Trophoblast cell (in vitro differentiated cells and primary cell): ENCODE data around the gene ATP6V0E2.
"Not testable (repeated sequence)": the region's sequence is repeated elsewhere in the genome, so short reads cannot be mapped to it uniquely, and the experiment has no call there.

Experiments used
- DNase-seq, 2 donors: peaks; one replicate each; pipeline ENCODE4 v3.0.0-alpha.2; 2016
- H2AFZ ChIP-seq: 2 replicates; pipeline ENCODE4 v1.6.1; 2013; ENCODE audit warnings: low read length, moderate library complexity, mild to moderate bottlenecking; ENCODE audit not compliant: insufficient read depth, poor library complexity
- H2AK5ac ChIP-seq: 2 replicates; pipeline ENCODE4 v1.6.1; 2013; ENCODE audit warnings: mild to moderate bottlenecking, low read length
- H2BK120ac ChIP-seq: 2 replicates; pipeline ENCODE4 v1.6.1; 2013; ENCODE audit warnings: low read length, mild to moderate bottlenecking, moderate library complexity; ENCODE audit not compliant: insufficient read depth, poor library complexity
- H2BK12ac ChIP-seq: 2 replicates; pipeline ENCODE4 v1.6.1; 2013; ENCODE audit warnings: mild to moderate bottlenecking, low read length, moderate library complexity
- H2BK5ac ChIP-seq: 2 replicates; pipeline ENCODE4 v1.6.1; 2013; ENCODE audit warnings: low read length, low read depth, moderate library complexity, mild to moderate bottlenecking; ENCODE audit not compliant: poor library complexity
- H3K14ac ChIP-seq: 2 replicates; pipeline ENCODE4 v1.6.1; 2013; ENCODE audit warnings: mild to moderate bottlenecking, low read length
- H3K18ac ChIP-seq: 2 replicates; pipeline ENCODE4 v1.6.1; 2013; ENCODE audit warnings: mild to moderate bottlenecking, low read length
- H3K23ac ChIP-seq: 2 replicates; pipeline ENCODE4 v1.6.1; 2013; ENCODE audit warnings: low read length
- H3K27ac ChIP-seq: 2 replicates; pipeline ENCODE4 v1.5.1; 2013; ENCODE audit warnings: low read depth, mild to moderate bottlenecking, inconsistent platforms, low read length, moderate library complexity
- H3K27me3 ChIP-seq: 2 replicates; pipeline ENCODE4 v1.6.1; 2013; ENCODE audit warnings: inconsistent platforms, mild to moderate bottlenecking, low read length, moderate library complexity; ENCODE audit not compliant: insufficient read depth
- H3K36me3 ChIP-seq, 2 experiments: 1 replicate in 1 of 2; 2 replicates in 1 of 2; pipeline ENCODE4 v1.6.1; 2013; ENCODE audit warnings: low read length in 2 of 2, mild to moderate bottlenecking in 2 of 2, moderate library complexity in 1 of 2; ENCODE audit not compliant: insufficient read depth in 2 of 2, control insufficient read depth in 1 of 2
- H3K4ac ChIP-seq: 2 replicates; pipeline ENCODE4 v1.6.1; 2013; ENCODE audit warnings: low read depth, mild to moderate bottlenecking, low read length, moderate library complexity
- H3K4me1 ChIP-seq, 2 experiments: 1 replicate in 1 of 2; 2 replicates in 1 of 2; pipeline ENCODE4 v1.6.1; 2013; ENCODE audit warnings: low read length in 2 of 2, mild to moderate bottlenecking in 2 of 2, moderate library complexity in 1 of 2; ENCODE audit not compliant: insufficient read depth in 2 of 2, control insufficient read depth in 1 of 2
- H3K4me2 ChIP-seq: 2 replicates; pipeline ENCODE4 v1.6.1; 2013; ENCODE audit warnings: inconsistent platforms, mild to moderate bottlenecking, low read length, moderate library complexity
- H3K4me3 ChIP-seq: 2 replicates; pipeline ENCODE4 v1.5.1; 2013; ENCODE audit warnings: mild to moderate bottlenecking, low read depth, low read length, inconsistent platforms
- H3K79me1 ChIP-seq: one replicate; pipeline ENCODE4 v1.6.1; 2013; ENCODE audit warnings: low read length
- H3K79me2 ChIP-seq: 2 replicates; pipeline ENCODE4 v1.6.1; 2013; ENCODE audit warnings: low read length, mild to moderate bottlenecking; ENCODE audit not compliant: control insufficient read depth, insufficient read depth, poor library complexity
- H3K9ac ChIP-seq: 2 replicates; pipeline ENCODE4 v1.6.1; 2013; ENCODE audit warnings: mild to moderate bottlenecking, low read length
- H3K9me3 ChIP-seq: 2 replicates; pipeline ENCODE4 v1.6.1; 2013; ENCODE audit warnings: low read depth, mild to moderate bottlenecking, control low read depth, inconsistent platforms, low read length; ENCODE audit not compliant: insufficient read depth
- H4K12ac ChIP-seq: 2 replicates; pipeline ENCODE4 v1.6.1; 2013; ENCODE audit warnings: low read depth, mild to moderate bottlenecking, low read length, moderate library complexity
- H4K8ac ChIP-seq: 2 replicates; pipeline ENCODE4 v1.6.1; 2013; ENCODE audit warnings: low read depth, mild to moderate bottlenecking, low read length, moderate library complexity
- H4K91ac ChIP-seq: one replicate; pipeline ENCODE4 v1.6.1; 2013; ENCODE audit warnings: low read depth, mild to moderate bottlenecking, low read length, moderate library complexity
- WGBS: extraction: QIAGEN DNeasy Blood & Tissue Kit; methylation state at CpG from one replicate; pipeline ENCODE4 v1.1.7; 2013; ENCODE audit warnings: missing lambda C conversion rate; ENCODE audit not compliant: insufficient read length, insufficient coverage; ENCODE audit errors: extremely low coverage; 5-methylcytosine and 5-hydroxymethylcytosine counted together

ATP6V0E2 gene

DNA sequence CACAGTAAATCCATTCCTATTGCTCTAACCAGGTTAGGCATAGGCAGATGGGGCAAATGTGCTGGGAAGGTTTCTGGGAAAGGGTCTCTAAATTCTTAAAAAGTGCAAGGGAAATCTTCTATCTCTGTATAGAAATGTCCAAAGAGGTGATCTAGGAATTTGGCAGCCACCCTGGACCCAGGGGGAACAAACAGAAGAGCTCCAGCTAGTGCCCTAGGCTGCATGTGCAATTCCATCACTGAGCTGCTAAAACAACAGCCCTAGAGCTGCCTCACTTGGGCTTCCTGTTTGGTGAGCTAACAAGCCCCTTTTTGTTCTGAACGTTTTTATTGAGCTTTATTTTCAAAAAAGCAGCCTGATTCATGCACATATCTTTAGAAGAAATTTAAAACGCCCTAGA is 16.9 kb downstream of the ATP6V0E2 start:
- not testable (repeated sequence) for H3K79me2 ChIP-seq, H3K9ac ChIP-seq, H4K91ac ChIP-seq, H3K18ac ChIP-seq, H3K4me3 ChIP-seq, H3K27ac ChIP-seq, H3K23ac ChIP-seq, DNase-seq, H2BK120ac ChIP-seq, H4K8ac ChIP-seq, H3K14ac ChIP-seq, H2BK5ac ChIP-seq, H3K36me3 ChIP-seq, H3K4ac ChIP-seq, H3K27me3 ChIP-seq, H3K4me1 ChIP-seq, H2BK12ac ChIP-seq, H3K4me2 ChIP-seq, H3K79me1 ChIP-seq, H2AK5ac ChIP-seq, H2AFZ ChIP-seq, H4K12ac ChIP-seq, H3K9me3 ChIP-seq
- no CpG with 5 or more reads among the region's 2 CpGs for WGBS

DNA sequence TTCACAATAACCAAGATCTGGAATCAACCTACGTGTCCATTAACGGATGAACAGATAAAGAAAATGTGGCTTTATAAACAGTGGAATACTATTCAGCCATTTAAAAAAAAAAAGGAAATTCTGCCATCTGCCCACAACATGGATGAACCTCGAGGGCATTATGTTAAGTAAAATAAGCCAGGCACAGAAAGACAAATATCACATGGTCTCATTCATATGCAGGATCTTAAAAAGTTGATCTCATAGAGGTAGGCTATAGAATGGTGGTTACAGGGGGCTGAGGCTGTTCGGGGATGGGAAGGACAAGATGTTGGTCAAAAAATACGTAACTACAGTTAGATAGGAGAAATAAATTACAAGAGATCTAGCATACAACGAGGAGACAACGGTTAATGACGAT is 21.2 kb downstream of the ATP6V0E2 start:
- H3K14ac ChIP-seq, H3K9me3 ChIP-seq, H4K8ac ChIP-seq, H3K4me2 ChIP-seq, H2BK12ac ChIP-seq, H2BK120ac ChIP-seq, H3K36me3 ChIP-seq, H3K4me3 ChIP-seq, H3K18ac ChIP-seq, H3K79me2 ChIP-seq, H4K12ac ChIP-seq, H3K79me1 ChIP-seq, DNase-seq, H2BK5ac ChIP-seq, H3K9ac ChIP-seq, H2AK5ac ChIP-seq, H2AFZ ChIP-seq, H3K27me3 ChIP-seq, H3K4me1 ChIP-seq, H3K23ac ChIP-seq, H3K4ac ChIP-seq, H4K91ac ChIP-seq, H3K27ac ChIP-seq: not testable (repeated sequence)
- WGBS = no CpG with 5 or more reads among the region's 8 CpGs

DNA sequence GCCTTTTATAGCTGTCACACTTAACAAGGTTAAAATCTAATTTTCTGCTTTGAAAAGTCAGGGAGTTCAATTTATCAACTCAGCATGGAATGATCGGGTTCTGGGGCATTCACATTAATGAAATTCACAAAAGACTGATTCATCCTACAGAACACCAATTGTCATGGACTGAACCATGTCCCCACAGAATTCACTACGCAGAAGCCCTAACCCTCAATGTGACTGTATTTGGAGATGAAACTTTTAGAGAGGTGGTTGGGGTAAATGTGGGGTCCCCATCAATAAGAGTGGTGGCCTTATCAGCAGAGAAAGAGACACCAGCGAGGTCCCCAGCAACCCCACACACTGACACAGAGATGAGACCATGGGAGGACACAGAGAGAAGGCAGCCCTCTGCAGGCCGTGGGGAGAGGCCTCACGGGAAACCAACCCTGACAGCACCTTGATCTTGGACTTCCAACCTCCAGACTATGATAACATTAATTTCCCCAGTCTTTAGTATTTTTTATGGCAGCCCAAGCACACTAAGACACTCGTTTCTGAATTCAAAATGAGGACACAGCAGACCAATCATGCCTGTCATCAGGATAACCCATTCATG is 34.1 kb downstream of the ATP6V0E2 start:
- not testable (repeated sequence) for H2AFZ ChIP-seq, DNase-seq, H3K36me3 ChIP-seq, H3K4me1 ChIP-seq, H3K9me3 ChIP-seq, H3K18ac ChIP-seq, H4K12ac ChIP-seq, H3K79me1 ChIP-seq, H2AK5ac ChIP-seq, H3K9ac ChIP-seq, H4K91ac ChIP-seq, H3K79me2 ChIP-seq, H4K8ac ChIP-seq, H3K27ac ChIP-seq, H3K4me2 ChIP-seq, H3K4ac ChIP-seq, H3K14ac ChIP-seq, H3K4me3 ChIP-seq, H3K23ac ChIP-seq, H2BK120ac ChIP-seq, H2BK12ac ChIP-seq, H3K27me3 ChIP-seq, H2BK5ac ChIP-seq
- no CpG with 5 or more reads among the region's 6 CpGs for WGBS

- no CpG with 5 or more reads among the region's 9 CpGs for WGBS
- not testable (repeated sequence) for H2AK5ac ChIP-seq, H2BK120ac ChIP-seq, H3K27ac ChIP-seq, H4K8ac ChIP-seq, DNase-seq, H3K4me2 ChIP-seq, H3K27me3 ChIP-seq, H3K18ac ChIP-seq, H3K4me1 ChIP-seq, H4K12ac ChIP-seq, H2BK12ac ChIP-seq, H3K4ac ChIP-seq, H4K91ac ChIP-seq, H2BK5ac ChIP-seq, H3K9ac ChIP-seq, H3K14ac ChIP-seq, H3K79me2 ChIP-seq, H3K79me1 ChIP-seq, H3K9me3 ChIP-seq, H3K36me3 ChIP-seq, H2AFZ ChIP-seq, H3K4me3 ChIP-seq, H3K23ac ChIP-seq
Observed at GRCh38 chr7:149910219-149910618, 36.5 kb downstream of the ATP6V0E2 start.
